Measurements from ENCODE around the gene ZNF593OS. TPM values are rescaled to one million over a fixed set of nuclear protein-coding genes. Genes with fewer than 3 reads are reported as not detected.
A peak's percentile ranks its signal among the peaks of the same experiment; 100 is the strongest.

The ZNF593OS gene
- total and polyA plus RNA-seq, 2 donors (not counting 3 experiments of a cell fraction or from before 2014, with no cell fraction given), result not detected

DNA sequence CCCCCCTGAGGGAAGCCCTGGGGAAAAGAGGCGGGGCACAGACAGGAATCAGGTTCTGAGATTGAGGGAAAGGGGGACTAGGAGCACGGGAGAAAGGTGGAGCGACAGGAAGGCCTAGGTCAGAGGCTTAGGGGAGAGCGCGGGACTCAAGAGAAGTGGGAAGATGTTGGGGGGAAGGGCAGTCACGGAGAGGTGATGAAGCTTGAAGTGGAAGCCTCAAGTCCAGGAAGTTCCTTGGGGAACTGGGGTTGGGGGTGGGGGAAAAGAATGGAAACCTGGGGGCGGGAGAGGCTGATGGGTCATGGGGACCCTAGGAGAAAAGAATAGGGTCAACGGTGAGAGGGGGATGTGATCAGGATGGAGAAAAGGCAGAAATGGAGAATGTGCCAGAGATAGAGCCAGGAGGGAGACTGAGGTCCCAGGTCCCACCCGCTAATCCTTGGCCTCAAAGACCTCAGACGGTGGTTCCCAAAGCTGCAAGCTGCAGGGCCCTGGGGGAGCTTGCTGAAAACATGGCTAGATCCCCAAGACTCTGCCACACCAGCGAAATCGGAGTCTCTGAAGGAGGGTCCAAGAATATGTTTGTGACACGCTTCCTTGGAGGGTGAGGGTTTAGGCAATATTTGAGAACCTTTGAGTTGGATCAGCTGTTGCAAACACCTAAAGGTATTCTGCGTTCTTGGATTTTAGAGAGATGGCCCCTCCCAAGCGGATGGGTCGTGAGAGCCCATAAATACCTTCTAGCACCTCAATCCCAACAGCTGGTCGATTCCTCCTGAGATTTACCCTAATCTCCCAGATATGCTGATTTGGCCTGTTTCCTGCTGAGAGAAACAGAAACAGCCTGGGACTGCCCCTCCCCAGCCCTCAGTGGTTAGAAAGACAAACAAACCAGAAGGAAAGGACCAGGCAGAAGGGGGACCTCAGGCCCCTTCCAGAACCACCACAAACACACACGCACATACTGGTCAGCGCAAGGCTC, 6.5 kb downstream of the ZNF593OS start:
- no peak overlapping the region for H3K4me3 ChIP-seq (replicated peaks in 1 of 3; ENCODE audit: insufficient read depth in 1 of 3, low read depth in 1 of 3, low read length in 3 of 3)
- no peak for FAIRE-seq
- ChIA-PET CTCF (interaction anchor here (0.8 to 2.1 kb wide), 7 partner anchors 8 to 157 kb away, joined by 3 to 7 read pairs (median 4); partner anchors contain the start of gene CEP85), POLR2A (no interaction called here)
- H4K20me1 ChIP-seq (replicated peaks; ENCODE audit: control insufficient read depth, extremely low read depth, insufficient read depth, low read length), result no peaks in the 10 kb centered on the region
- TF ChIP-seq FOS (IDR thresholded peaks at IDR 0.05; ENCODE audit: borderline replicate concordance, insufficient read depth, low read length), result no peak
- TF ChIP-seq MAX (IDR thresholded peaks at IDR 0.05; ENCODE audit: insufficient read depth, insufficient read length), result no peak
- TF ChIP-seq GATA2 (IDR thresholded peaks at IDR 0.05; ENCODE audit: insufficient read depth, insufficient read length, low read depth, low read length), result no peak
- no peak for TF ChIP-seq POLR2A (IDR thresholded peaks at IDR 0.05; ENCODE audit: low read depth, low read length)
- no peak for TF ChIP-seq EZH2 (IDR thresholded peaks at IDR 0.05; ENCODE audit: borderline replicate concordance, low read depth, low read length, severe bottlenecking)
- TF ChIP-seq, protein P1, sequence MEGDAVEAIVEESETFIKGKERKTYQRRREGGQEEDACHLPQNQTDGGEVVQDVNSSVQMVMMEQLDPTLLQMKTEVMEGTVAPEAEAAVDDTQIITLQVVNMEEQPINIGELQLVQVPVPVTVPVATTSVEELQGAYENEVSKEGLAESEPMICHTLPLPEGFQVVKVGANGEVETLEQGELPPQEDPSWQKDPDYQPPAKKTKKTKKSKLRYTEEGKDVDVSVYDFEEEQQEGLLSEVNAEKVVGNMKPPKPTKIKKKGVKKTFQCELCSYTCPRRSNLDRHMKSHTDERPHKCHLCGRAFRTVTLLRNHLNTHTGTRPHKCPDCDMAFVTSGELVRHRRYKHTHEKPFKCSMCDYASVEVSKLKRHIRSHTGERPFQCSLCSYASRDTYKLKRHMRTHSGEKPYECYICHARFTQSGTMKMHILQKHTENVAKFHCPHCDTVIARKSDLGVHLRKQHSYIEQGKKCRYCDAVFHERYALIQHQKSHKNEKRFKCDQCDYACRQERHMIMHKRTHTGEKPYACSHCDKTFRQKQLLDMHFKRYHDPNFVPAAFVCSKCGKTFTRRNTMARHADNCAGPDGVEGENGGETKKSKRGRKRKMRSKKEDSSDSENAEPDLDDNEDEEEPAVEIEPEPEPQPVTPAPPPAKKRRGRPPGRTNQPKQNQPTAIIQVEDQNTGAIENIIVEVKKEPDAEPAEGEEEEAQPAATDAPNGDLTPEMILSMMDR (IDR thresholded peaks at IDR 0.05; ENCODE audit: extremely low read depth in 1 of 2, insufficient read depth in 1 of 2, low read depth in 1 of 2, low read length in 2 of 2), result no peak
- no peak for TF ChIP-seq POLR2AphosphoS5 (IDR thresholded peaks at IDR 0.05; ENCODE audit: insufficient read depth, low read depth, low read length)
- no peak for TF ChIP-seq MYC (IDR thresholded peaks at IDR 0.05; ENCODE audit: low read depth, low read length)
- no peak for TF ChIP-seq JUN (IDR thresholded peaks at IDR 0.05; ENCODE audit: borderline replicate concordance, insufficient read depth, insufficient read length, low read depth)
- H3K27me3 ChIP-seq (ENCODE audit: control insufficient read depth in 2 of 2, insufficient read depth in 2 of 2, low read length in 2 of 2), result no peaks in the 10 kb centered on the region
- H3K9me3 ChIP-seq (replicated peaks; ENCODE audit: control insufficient read depth, insufficient read depth, low read length), result no peaks in the 10 kb centered on the region
- intact Hi-C loops (cut with micrococcal nuclease) (loop anchor here (1.0 kb wide), 2 partner anchors 60 to 129 kb away; no protein-coding TSS in a partner anchor), dilution Hi-C loops (cut with MboI; ENCODE audit: extremely low pct_ligation_motif_present, low sequenced_read_pairs) (no loop called here)
- H3K36me3 ChIP-seq (ENCODE audit: control insufficient read depth in 2 of 2, extremely low read depth in 1 of 2, insufficient read depth in 2 of 2, low read length in 2 of 2), result peaks cover 0 to 4% of the 10 kb centered on the region in 2 experiments
- no TSS peak for BruUV-seq (replicated peaks)
- H2AFZ ChIP-seq (ENCODE audit: low read depth, low read length), result peak overlapping the region; percentile 77
- no peaks in the 10 kb centered on the region for H3K9me1 ChIP-seq (replicated peaks; ENCODE audit: control insufficient read depth, extremely low read depth, insufficient read depth, low read length)
- no peaks in the 10 kb centered on the region for H3K79me2 ChIP-seq (ENCODE audit: control insufficient read depth, insufficient read depth, low read length)
- H3K4me1 ChIP-seq (ENCODE audit: control insufficient read depth, extremely low read depth, insufficient read depth, low read length), result peaks cover 13% of the 10 kb centered on the region
- H3K9ac ChIP-seq (replicated peaks; ENCODE audit: extremely low read depth, insufficient read depth, low read length), result no peak overlapping the region
- H3K4me2 ChIP-seq (ENCODE audit: insufficient read depth, low read length), result no peak overlapping the region
- H3K27ac ChIP-seq (ENCODE audit: insufficient read depth, low read depth, low read length), result no peak overlapping the region
- DNase-seq (ENCODE audit: low read depth, low spot score), result no peak

Data from endothelial cell of umbilical vein (primary cell).